ENCODE results near the gene SEMA5A.

- TF ChIP-seq CTCF (optimal IDR thresholded peaks at IDR 0.05 in 1 of 3, IDR thresholded peaks at IDR 0.05 in 1 of 3, conservative IDR thresholded peaks at IDR 0.05 in 1 of 3; ENCODE audit: extremely low read depth in 1 of 3, insufficient read depth in 2 of 3, low read length in 3 of 3) (no peak), EZH2 (IDR thresholded peaks at IDR 0.05; ENCODE audit: low read length) (no peak)
Measured at GRCh38 chr5:9052421-9052820, 493.5 kb downstream of the SEMA5A start.

Data from keratinocyte (primary cell).